ENCODE measurements around the gene MFNG.

Gene MFNG

GRCh38 chr22:37526376-37526775 lies 40.2 kb upstream of the MFNG start:
- TF ChIP-seq MAX (IDR thresholded peaks at IDR 0.05; ENCODE audit: low read depth, low read length) (no peak), MYC (IDR thresholded peaks at IDR 0.05; ENCODE audit: low read depth, low read length) (no peak), POLR2A (IDR thresholded peaks at IDR 0.05; ENCODE audit: extremely low read depth, insufficient read length) (no peak), CTCF (IDR thresholded peaks at IDR 0.05; ENCODE audit: low read depth, low read length) (no peak)
- no peak for DNase-seq (ENCODE audit: low read depth)
- no peak overlapping the region for H3K4me3 ChIP-seq (ENCODE audit: low read depth, low read length)

GRCh38 chr22:37525746-37526350 lies 39.7 kb upstream of the MFNG start:
- no peak for DNase-seq (ENCODE audit: low read depth)
- TF ChIP-seq POLR2A (IDR thresholded peaks at IDR 0.05; ENCODE audit: extremely low read depth, insufficient read length) = no peak
- TF ChIP-seq MAX (IDR thresholded peaks at IDR 0.05; ENCODE audit: low read depth, low read length) = no peak
- no peak overlapping the region for H3K4me3 ChIP-seq (ENCODE audit: low read depth, low read length)

GRCh38 chr22:37525073-37525745 lies 39.0 kb upstream of the MFNG start:
- TF ChIP-seq MAX (IDR thresholded peaks at IDR 0.05; ENCODE audit: low read depth, low read length) (no peak), POLR2A (IDR thresholded peaks at IDR 0.05; ENCODE audit: extremely low read depth, insufficient read length) (no peak), MYC (IDR thresholded peaks at IDR 0.05; ENCODE audit: low read depth, low read length) (no peak), CTCF (IDR thresholded peaks at IDR 0.05; ENCODE audit: low read depth, low read length) (no peak)
- no peak overlapping the region for H3K4me3 ChIP-seq (ENCODE audit: low read depth, low read length)
- DNase-seq (ENCODE audit: low read depth) = no peak

- no peak overlapping the region for H3K4me3 ChIP-seq (ENCODE audit: low read depth, low read length)
- TF ChIP-seq POLR2A (IDR thresholded peaks at IDR 0.05; ENCODE audit: extremely low read depth, insufficient read length) (no peak), MYC (IDR thresholded peaks at IDR 0.05; ENCODE audit: low read depth, low read length) (no peak), MAX (IDR thresholded peaks at IDR 0.05; ENCODE audit: low read depth, low read length) (no peak), CTCF (IDR thresholded peaks at IDR 0.05; ENCODE audit: low read depth, low read length) (no peak)
- DNase-seq (ENCODE audit: low read depth) = no peak
These were observed 36.3 kb upstream of the MFNG start for GRCh38 chr22:37522482-37522881.

- H3K4me3 ChIP-seq (ENCODE audit: low read depth, low read length) = no peak overlapping the region
- no peak for DNase-seq (ENCODE audit: low read depth)
- no peak for TF ChIP-seq MAX (IDR thresholded peaks at IDR 0.05; ENCODE audit: low read depth, low read length)
- no peak for TF ChIP-seq POLR2A (IDR thresholded peaks at IDR 0.05; ENCODE audit: extremely low read depth, insufficient read length)
- TF ChIP-seq CTCF (IDR thresholded peaks at IDR 0.05; ENCODE audit: low read depth, low read length) = no peak
These were observed 35.1 kb upstream of the MFNG start for GRCh38 chr22:37521236-37521739.

- no peak for TF ChIP-seq POLR2A (IDR thresholded peaks at IDR 0.05; ENCODE audit: extremely low read depth, insufficient read length)
- no peak for TF ChIP-seq CTCF (IDR thresholded peaks at IDR 0.05; ENCODE audit: low read depth, low read length)
- TF ChIP-seq MYC (IDR thresholded peaks at IDR 0.05; ENCODE audit: low read depth, low read length) = no peak
- TF ChIP-seq MAX (IDR thresholded peaks at IDR 0.05; ENCODE audit: low read depth, low read length) = no peak
- no peak overlapping the region for H3K4me3 ChIP-seq (ENCODE audit: low read depth, low read length)
- DNase-seq (ENCODE audit: low read depth) = no peak
These were observed 34.6 kb upstream of the MFNG start for GRCh38 chr22:37520776-37521191.

Data from NB4 (cell line).